Measurements from ENCODE around the gene CHST10. TPM values are rescaled to one million over a fixed set of nuclear protein-coding genes. Genes with fewer than 3 reads are reported as not detected.
"Not testable (repeated sequence)": the region's sequence is repeated elsewhere in the genome, so short reads cannot be mapped to it uniquely, and the experiment has no call there.

Gene CHST10
- total RNA-seq, 1 experiment from 2014 or later, result 11.3 TPM

DNA sequence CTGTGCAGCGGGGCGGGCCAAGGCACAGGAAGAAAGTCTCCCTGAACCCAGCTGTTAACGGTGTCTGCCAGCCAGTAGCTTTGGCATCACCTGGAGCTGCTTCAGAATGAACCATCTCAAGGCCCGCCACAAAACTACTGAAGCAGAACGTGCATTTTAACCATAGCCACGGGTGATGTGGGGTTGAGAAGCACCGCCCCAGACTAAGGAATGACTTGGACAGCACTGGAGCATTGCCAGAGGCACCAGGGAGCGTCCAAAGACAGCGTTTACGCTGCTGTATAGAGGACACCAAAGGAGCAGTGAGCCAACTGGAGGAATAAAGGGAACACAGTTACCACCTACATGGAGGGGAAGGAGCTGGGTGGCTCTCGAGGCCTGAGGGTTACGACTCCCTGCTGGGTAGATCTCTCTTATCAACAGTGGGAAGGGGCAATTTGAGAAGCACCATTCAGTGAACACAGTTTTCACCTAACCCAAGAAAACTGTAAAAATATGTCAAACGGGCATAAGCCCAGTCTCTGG is 66.7 kb downstream of the CHST10 start:
- CTCF ChIA-PET, result no interaction called here
- no peaks in the 10 kb centered on the region for H3K4me1 ChIP-seq (ENCODE audit: insufficient read depth, low read length, poor library complexity, severe bottlenecking)
- no peak for DNase-seq (ENCODE audit: low spot score)
- H3K4me3 ChIP-seq (ENCODE audit: low read depth, low read length, poor library complexity, severe bottlenecking), result no peak overlapping the region
- peaks cover 6% of the 10 kb centered on the region for H3K27me3 ChIP-seq (replicated peaks; ENCODE audit: insufficient read depth, low read depth, low read length, poor library complexity)
- intact Hi-C loops (cut with micrococcal nuclease; ENCODE audit: unreplicated experiment), result no loop called here
- H3K36me3 ChIP-seq (ENCODE audit: insufficient read depth, low read length, poor library complexity, severe bottlenecking), result no peaks in the 10 kb centered on the region
- no peak overlapping the region for H3K27ac ChIP-seq (ENCODE audit: low read depth, low read length, poor library complexity, severe bottlenecking)
- H3K9me3 ChIP-seq (ENCODE audit: low read depth, low read length, poor library complexity, severe bottlenecking), result no peaks in the 10 kb centered on the region
- POLR2A ChIA-PET (ENCODE audit: low non-redundant PET), result no interaction called here
- BruUV-seq (replicated peaks), result no TSS peak
- TF ChIP-seq, protein P1, sequence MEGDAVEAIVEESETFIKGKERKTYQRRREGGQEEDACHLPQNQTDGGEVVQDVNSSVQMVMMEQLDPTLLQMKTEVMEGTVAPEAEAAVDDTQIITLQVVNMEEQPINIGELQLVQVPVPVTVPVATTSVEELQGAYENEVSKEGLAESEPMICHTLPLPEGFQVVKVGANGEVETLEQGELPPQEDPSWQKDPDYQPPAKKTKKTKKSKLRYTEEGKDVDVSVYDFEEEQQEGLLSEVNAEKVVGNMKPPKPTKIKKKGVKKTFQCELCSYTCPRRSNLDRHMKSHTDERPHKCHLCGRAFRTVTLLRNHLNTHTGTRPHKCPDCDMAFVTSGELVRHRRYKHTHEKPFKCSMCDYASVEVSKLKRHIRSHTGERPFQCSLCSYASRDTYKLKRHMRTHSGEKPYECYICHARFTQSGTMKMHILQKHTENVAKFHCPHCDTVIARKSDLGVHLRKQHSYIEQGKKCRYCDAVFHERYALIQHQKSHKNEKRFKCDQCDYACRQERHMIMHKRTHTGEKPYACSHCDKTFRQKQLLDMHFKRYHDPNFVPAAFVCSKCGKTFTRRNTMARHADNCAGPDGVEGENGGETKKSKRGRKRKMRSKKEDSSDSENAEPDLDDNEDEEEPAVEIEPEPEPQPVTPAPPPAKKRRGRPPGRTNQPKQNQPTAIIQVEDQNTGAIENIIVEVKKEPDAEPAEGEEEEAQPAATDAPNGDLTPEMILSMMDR (conservative IDR thresholded peaks at IDR 0.05; ENCODE audit: low read depth, low read length), result no peak
- TF ChIP-seq EZH2 (IDR thresholded peaks at IDR 0.05; ENCODE audit: borderline replicate concordance, low read depth, low read length, poor library complexity, severe bottlenecking), result no peak

DNA sequence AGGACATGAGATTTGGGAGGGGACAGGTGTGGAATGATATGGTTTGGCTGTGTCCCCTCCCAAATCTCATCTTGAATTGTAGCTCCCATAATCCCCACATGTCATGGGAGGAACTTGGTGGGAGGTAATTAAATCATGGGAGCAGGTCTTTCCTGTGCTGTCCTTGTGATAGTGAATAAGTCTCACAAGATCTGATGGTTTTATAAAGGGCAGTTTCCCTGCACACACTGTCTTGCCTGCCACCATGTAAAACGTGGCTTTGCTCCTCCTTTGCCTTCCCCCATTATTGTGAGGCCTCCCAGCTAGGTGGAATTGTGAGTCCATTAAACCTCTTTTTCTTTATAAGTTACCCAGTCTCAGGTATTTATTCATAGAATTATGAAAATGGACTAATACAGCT is 72.3 kb downstream of the CHST10 start:
- BruUV-seq (replicated peaks); H3K4me1 ChIP-seq (ENCODE audit: insufficient read depth, low read length, poor library complexity, severe bottlenecking); H3K27me3 ChIP-seq (replicated peaks; ENCODE audit: insufficient read depth, low read depth, low read length, poor library complexity); CTCF ChIA-PET; DNase-seq (ENCODE audit: low spot score); H3K36me3 ChIP-seq (ENCODE audit: insufficient read depth, low read length, poor library complexity, severe bottlenecking); H3K9me3 ChIP-seq (ENCODE audit: low read depth, low read length, poor library complexity, severe bottlenecking); intact Hi-C loops (cut with micrococcal nuclease; ENCODE audit: unreplicated experiment); H3K27ac ChIP-seq (ENCODE audit: low read depth, low read length, poor library complexity, severe bottlenecking); POLR2A ChIA-PET (ENCODE audit: low non-redundant PET); H3K4me3 ChIP-seq (ENCODE audit: low read depth, low read length, poor library complexity, severe bottlenecking): not testable (repeated sequence)

DNA sequence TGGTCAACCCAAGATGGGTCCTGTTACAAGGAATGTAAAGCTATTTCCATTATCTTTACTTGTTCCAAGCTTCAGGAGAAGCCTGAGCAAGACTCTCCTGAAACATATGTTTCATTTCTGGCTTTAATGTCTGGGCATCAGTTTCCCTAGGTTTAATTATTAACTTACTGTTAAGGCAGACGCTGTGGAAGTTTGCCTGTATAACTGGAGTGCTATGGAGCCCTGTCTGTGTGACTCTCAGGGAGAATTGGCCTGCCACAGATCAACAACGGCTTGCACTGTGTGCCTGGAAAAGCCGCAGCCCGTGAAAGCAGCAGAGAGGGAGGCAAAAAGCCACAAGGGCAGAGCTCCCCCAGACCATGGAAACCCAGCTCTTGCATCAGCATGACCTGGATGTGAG is 73.0 kb downstream of the CHST10 start:
- no peak for DNase-seq (ENCODE audit: low spot score)
- no peaks in the 10 kb centered on the region for H3K9me3 ChIP-seq (ENCODE audit: low read depth, low read length, poor library complexity, severe bottlenecking)
- peaks cover 6% of the 10 kb centered on the region for H3K27me3 ChIP-seq (replicated peaks; ENCODE audit: insufficient read depth, low read depth, low read length, poor library complexity)
- CTCF ChIA-PET, result no interaction called here
- H3K4me3 ChIP-seq (ENCODE audit: low read depth, low read length, poor library complexity, severe bottlenecking), result no peak overlapping the region
- POLR2A ChIA-PET (ENCODE audit: low non-redundant PET), result no interaction called here
- H3K36me3 ChIP-seq (ENCODE audit: insufficient read depth, low read length, poor library complexity, severe bottlenecking), result no peaks in the 10 kb centered on the region
- no TSS peak for BruUV-seq (replicated peaks)
- intact Hi-C loops (cut with micrococcal nuclease; ENCODE audit: unreplicated experiment), result no loop called here
- no peaks in the 10 kb centered on the region for H3K4me1 ChIP-seq (ENCODE audit: insufficient read depth, low read length, poor library complexity, severe bottlenecking)
- no peak overlapping the region for H3K27ac ChIP-seq (ENCODE audit: low read depth, low read length, poor library complexity, severe bottlenecking)
- TF ChIP-seq, protein P1 (conservative IDR thresholded peaks at IDR 0.05; ENCODE audit: low read depth, low read length), result no peak
- TF ChIP-seq EZH2 (IDR thresholded peaks at IDR 0.05; ENCODE audit: borderline replicate concordance, low read depth, low read length, poor library complexity, severe bottlenecking), result no peak

DNA sequence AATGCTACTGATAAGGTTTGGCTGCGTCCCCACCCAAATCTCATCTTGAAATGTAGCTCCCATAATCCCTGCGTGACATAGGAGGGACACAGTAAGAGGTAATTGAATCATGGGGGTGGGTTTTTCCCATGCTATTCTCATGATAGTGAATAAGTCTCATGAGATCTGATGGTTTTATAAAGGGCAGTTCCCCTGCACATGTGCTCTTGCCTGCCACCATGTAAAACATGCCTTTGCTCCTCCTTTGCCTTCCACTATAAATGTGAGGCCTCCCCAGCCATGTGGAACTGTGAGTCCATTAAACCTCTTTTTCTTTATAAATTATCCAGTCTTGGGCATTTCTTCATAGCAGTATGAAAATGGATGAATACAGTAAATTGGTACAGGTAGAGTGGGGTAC is 75.0 kb downstream of the CHST10 start:
- H3K27me3 ChIP-seq (replicated peaks; ENCODE audit: insufficient read depth, low read depth, low read length, poor library complexity); CTCF ChIA-PET; H3K36me3 ChIP-seq (ENCODE audit: insufficient read depth, low read length, poor library complexity, severe bottlenecking); H3K9me3 ChIP-seq (ENCODE audit: low read depth, low read length, poor library complexity, severe bottlenecking); POLR2A ChIA-PET (ENCODE audit: low non-redundant PET); H3K4me1 ChIP-seq (ENCODE audit: insufficient read depth, low read length, poor library complexity, severe bottlenecking); DNase-seq (ENCODE audit: low spot score); H3K4me3 ChIP-seq (ENCODE audit: low read depth, low read length, poor library complexity, severe bottlenecking); H3K27ac ChIP-seq (ENCODE audit: low read depth, low read length, poor library complexity, severe bottlenecking); intact Hi-C loops (cut with micrococcal nuclease; ENCODE audit: unreplicated experiment); BruUV-seq (replicated peaks): not testable (repeated sequence)

Other genes starting within 250 kb of the CHST10 start
- gene LONRF2, start 95.2 kb downstream of the CHST10 start, total RNA-seq (2021), result 3.5 and 3.8 TPM in 2 replicates
- gene NMS, start 52.8 kb upstream of the CHST10 start, total RNA-seq (2021), result not detected in 2 replicates
- gene PDCL3, start 145.3 kb upstream of the CHST10 start, total RNA-seq (2021), result 32.7 and 37.6 TPM in 2 replicates